H1 (cell line): Measurements from ENCODE around the gene SLC1A2. TPM values are rescaled to one million over a fixed set of nuclear protein-coding genes. Genes with fewer than 3 reads are reported as not detected.

Source experiments
- CTCF ChIA-PET: fragments of 300-600 bp; sonication (Branson Sonifier 250); formaldehyde crosslinking; loops from one replicate; lab custom pipeline; 2021; ENCODE audit not compliant: partially characterized antibody; lab: Charles Lee
- POLR2A ChIA-PET: fragments of 300-600 bp; sonication (Branson Sonifier 250); formaldehyde crosslinking; loops from one replicate; lab custom pipeline; 2021; ENCODE audit warnings: inconsistent platforms; ENCODE audit not compliant: partially characterized antibody; lab: Charles Lee
- DNase-seq, 2 experiments: peaks; one replicate each; pipeline versions ENCODE4 v3.0.0 to v3.0.0-alpha.2; 2010 to 2022; ENCODE audit warnings: low spot score in 2 of 2, low read depth in 1 of 2, mixed read lengths in 1 of 2
- FAIRE-seq: peaks from 2 replicates; lab custom pipeline; 2011; peaks lifted over from hg19 to GRCh38; lab: Jason Lieb, UNC
- H2AFZ ChIP-seq: 2 replicates; pipeline ENCODE4 v1.8.1; 2012; ENCODE audit warnings: low read length, inconsistent platforms
- H2AK5ac ChIP-seq: 2 replicates; pipeline ENCODE4 v1.6.1; 2013; ENCODE audit warnings: low read depth, low read length
- H2BK120ac ChIP-seq: replicated peaks from 2 replicates; pipeline ENCODE3; 2013; ENCODE audit warnings: low read depth, low read length, inconsistent platforms
- H2BK12ac ChIP-seq: 2 replicates; pipeline ENCODE4 v1.6.1; 2013; ENCODE audit warnings: low read depth, low read length
- H2BK15ac ChIP-seq: 2 replicates; pipeline ENCODE4 v1.6.1; 2013; ENCODE audit warnings: low read length
- H2BK20ac ChIP-seq: 2 replicates; pipeline ENCODE4 v1.6.1; 2013; ENCODE audit warnings: low read length
- H2BK5ac ChIP-seq: 2 replicates; pipeline ENCODE4 v1.6.1; 2013; ENCODE audit warnings: low read depth, low read length
- H3K14ac ChIP-seq: 2 replicates; pipeline ENCODE4 v1.6.1; 2013; ENCODE audit warnings: inconsistent platforms; ENCODE audit not compliant: insufficient read length
- H3K18ac ChIP-seq: 2 replicates; pipeline ENCODE4 v1.6.1; 2013; ENCODE audit warnings: low read length; ENCODE audit errors: extremely low read depth
- H3K23ac ChIP-seq: 2 replicates; pipeline ENCODE4 v1.6.1; 2013; ENCODE audit warnings: inconsistent platforms; ENCODE audit not compliant: insufficient read length
- H3K23me2 ChIP-seq: 2 replicates; pipeline ENCODE4 v1.6.1; 2013; ENCODE audit warnings: low read depth, low read length
- H3K27ac ChIP-seq: 2 replicates; pipeline ENCODE4 v1.6.1; 2011; ENCODE audit warnings: low read depth, low read length, inconsistent platforms
- H3K27me3 ChIP-seq, 4 experiments: replicated peaks in 1 of 4; 1 replicate in 1 of 4; 2 replicates in 3 of 4; pipeline versions ENCODE4 v1.6.1 to v1.8.1; 2011 to 2013; ENCODE audit warnings: low read length in 3 of 4, mild to moderate bottlenecking in 3 of 4, inconsistent platforms in 2 of 4, mixed read lengths in 2 of 4, moderate library complexity in 1 of 4; ENCODE audit not compliant: control insufficient read depth in 3 of 4, insufficient read depth in 3 of 4; ENCODE audit errors: extremely low read depth in 1 of 4
- H3K36me3 ChIP-seq, 4 experiments: 2 replicates each; pipeline versions ENCODE4 v1.6.1 to v1.8.1; 2011 to 2013; ENCODE audit warnings: mild to moderate bottlenecking in 4 of 4, low read length in 3 of 4, moderate library complexity in 2 of 4, control low read depth in 1 of 4, inconsistent platforms in 1 of 4; ENCODE audit not compliant: insufficient read depth in 4 of 4, control insufficient read depth in 2 of 4
- H3K4ac ChIP-seq: replicated peaks from 2 replicates; pipeline ENCODE3; 2013; ENCODE audit warnings: low read length, low read depth, mixed read lengths, inconsistent platforms; ENCODE audit not compliant: insufficient read length
- H3K4me1 ChIP-seq, 4 experiments: replicated peaks in 1 of 4; 1 replicate in 1 of 4; 2 replicates in 3 of 4; pipeline versions ENCODE4 v1.6.1 to v1.8.1; 2011 to 2013; ENCODE audit warnings: low read length in 3 of 4, inconsistent platforms in 2 of 4, mixed read lengths in 1 of 4; ENCODE audit not compliant: insufficient read depth in 4 of 4, control insufficient read depth in 3 of 4
- H3K4me2 ChIP-seq, 2 experiments: 2 replicates each; pipeline versions ENCODE4 v1.6.1 to v1.8.1; 2011 to 2013; ENCODE audit warnings: low read depth in 2 of 2, low read length in 2 of 2, control low read depth in 1 of 2, inconsistent platforms in 1 of 2, mild to moderate bottlenecking in 1 of 2; ENCODE audit not compliant: insufficient read depth in 1 of 2
- H3K4me3 ChIP-seq, 4 experiments: fragments of 200-600, 300-600 bp in 1 of 4; sonication (generic), shearing (Covaris generic), sonication (Bioruptor Twin) in 1 of 4; 2 replicates each; pipeline versions ENCODE4 v1.5.1 to v1.8.1; 2011 to 2016; ENCODE audit warnings: low read length in 4 of 4, low read depth in 3 of 4, control low read depth in 2 of 4, inconsistent platforms in 2 of 4, mild to moderate bottlenecking in 2 of 4, mixed read lengths in 1 of 4, moderate library complexity in 1 of 4; ENCODE audit not compliant: insufficient read depth in 2 of 4; ENCODE audit errors: extremely low read depth in 1 of 4
- H3K56ac ChIP-seq: replicated peaks from 2 replicates; pipeline ENCODE3; 2013; ENCODE audit warnings: low read depth, mild to moderate bottlenecking, mixed read lengths, low read length, inconsistent platforms; ENCODE audit not compliant: insufficient read length
- H3K79me1 ChIP-seq: 2 replicates; pipeline ENCODE4 v1.6.1; 2013; ENCODE audit warnings: low read depth, low read length, control low read depth
- H3K79me2 ChIP-seq, 2 experiments: 2 replicates each; pipeline versions ENCODE4 v1.6.1 to v1.8.1; 2012 to 2013; ENCODE audit warnings: low read length in 2 of 2, mild to moderate bottlenecking in 2 of 2, inconsistent platforms in 1 of 2; ENCODE audit not compliant: insufficient read depth in 2 of 2, control insufficient read depth in 1 of 2
- H3K9ac ChIP-seq, 4 experiments: replicated peaks in 1 of 4; 1 replicate in 1 of 4; 2 replicates in 3 of 4; pipeline versions ENCODE4 v1.6.1 to v1.8.1; 2011 to 2013; ENCODE audit warnings: low read depth in 3 of 4, low read length in 3 of 4, control low read depth in 2 of 4, mild to moderate bottlenecking in 2 of 4, moderate library complexity in 2 of 4, inconsistent platforms in 1 of 4; ENCODE audit errors: extremely low read depth in 1 of 4
- H3K9me3 ChIP-seq, 2 experiments: 2 replicates each; pipeline versions ENCODE4 v1.6.1 to v1.8.1; 2012 to 2013; ENCODE audit warnings: mild to moderate bottlenecking in 2 of 2, moderate library complexity in 2 of 2, control low read depth in 1 of 2, inconsistent platforms in 1 of 2, low read depth in 1 of 2, low read length in 1 of 2, mixed read lengths in 1 of 2; ENCODE audit not compliant: insufficient read depth in 2 of 2
- H4K20me1 ChIP-seq, 2 experiments: replicated peaks in 1 of 2; 2 replicates each; pipeline versions ENCODE3 to v1.8.1; 2011 to 2013; ENCODE audit warnings: inconsistent platforms in 2 of 2, low read length in 2 of 2, mild to moderate bottlenecking in 1 of 2; ENCODE audit not compliant: insufficient read depth in 2 of 2, control insufficient read depth in 1 of 2
- H4K5ac ChIP-seq: 2 replicates; pipeline ENCODE4 v1.6.1; 2013; ENCODE audit warnings: low read length, low read depth, mixed read lengths, inconsistent platforms; ENCODE audit not compliant: insufficient read length
- H4K8ac ChIP-seq: 2 replicates; pipeline ENCODE4 v1.8.0; 2013; ENCODE audit warnings: mild to moderate bottlenecking, moderate library complexity, low read length, inconsistent platforms; ENCODE audit not compliant: insufficient read depth; ENCODE audit errors: extremely low read depth
- H4K91ac ChIP-seq: replicated peaks from 2 replicates; pipeline ENCODE3; 2013; ENCODE audit warnings: low read length, mixed read lengths, inconsistent platforms; ENCODE audit not compliant: insufficient read length
- KDM5A ChIP-seq: fragments of 200-600 bp; IDR thresholded peaks from 2 replicates; pipeline ENCODE4 v1.7.1; 2012; ENCODE audit warnings: mild to moderate bottlenecking, low read length, inconsistent platforms, mixed read lengths
- NANOG ChIP-seq: IDR thresholded peaks from 2 replicates; pipeline ENCODE4 v1.6.1; 2011; ENCODE audit warnings: low read length, low read depth, mild to moderate bottlenecking, inconsistent platforms; ENCODE audit not compliant: insufficient read depth, poor library complexity, severe bottlenecking
- WGBS, 2 experiments: shearing (Covaris generic) in 1 of 2; methylation state at CpG; one replicate each; pipeline versions ENCODE4 v1.1.6 to v1.1.7; 2013 to 2015; ENCODE audit warnings: low lambda C conversion rate in 2 of 2, mixed read lengths in 2 of 2, inconsistent platforms in 1 of 2, low coverage in 1 of 2, missing lambda C conversion rate in 1 of 2; ENCODE audit not compliant: insufficient replicate concordance in 2 of 2, insufficient coverage in 1 of 2, insufficient read length in 1 of 2; ENCODE audit errors: extremely low coverage in 1 of 2, missing lambda C conversion rate in 1 of 2; 5-methylcytosine and 5-hydroxymethylcytosine counted together
- polyA plus RNA-seq, 7 experiments: library from polyadenylated mRNA; depleted of rRNA in 3 of 7; stranded (reverse) in 5 of 7; unstranded in 2 of 7; fragments of >200 nt in 5 of 7; fragments of 200-250 nt in 2 of 7; gene quantifications; 1 replicate in 5 of 7; 2 replicates in 1 of 7; 4 replicates in 1 of 7; pipeline versions ENCODE4 v1.2.1 to v1.2.3, GENCODE V29; 2011 to 2013; ENCODE audit warnings: missing spikeins in 2 of 7, mixed read lengths in 2 of 7
- total RNA-seq: library from RNA; stranded (reverse); fragmentation: NEBNext Ultra II Directional; extraction: Animal tissue kit (Norgen Biotek cat#: 25700); gene quantifications from 2 replicates; pipeline ENCODE4 v1.2.1, GENCODE V29; 2021

The SLC1A2 gene
- total and polyA plus RNA-seq, 2 of the 8 experiments (the other 6 are each of a cell fraction or from before 2014, with no cell fraction given) = 0.57 to 1.2 TPM

DNA sequence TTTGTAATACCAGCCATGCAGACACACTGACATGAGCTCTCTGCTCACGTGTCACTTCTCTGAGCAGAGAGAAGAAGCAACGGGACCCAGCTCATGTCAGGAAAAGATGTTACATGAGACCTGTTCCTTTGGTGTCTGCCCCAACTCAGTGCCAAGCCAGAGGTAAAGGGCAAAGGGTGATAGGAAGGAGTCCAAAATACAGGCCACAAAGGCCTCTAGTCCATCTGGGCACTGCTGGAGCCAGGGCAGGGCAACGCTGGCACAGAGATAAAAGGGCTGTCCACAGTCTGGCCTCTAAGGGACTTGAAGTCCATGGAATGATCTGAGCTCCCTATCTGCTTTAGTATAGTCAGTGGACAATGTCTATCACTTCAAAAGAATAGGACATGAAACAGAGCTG, 79.3 kb downstream of the SLC1A2 start:
- no peak overlapping the region for H2BK120ac ChIP-seq
- H3K4ac ChIP-seq = no peak overlapping the region
- no peak for DNase-seq
- H3K56ac ChIP-seq = no peak overlapping the region
- H3K79me1 ChIP-seq = no peaks in the 10 kb centered on the region
- H3K27me3 ChIP-seq = no peaks in the 10 kb centered on the region; a peak in 1 of 7 replicates
- H3K9ac ChIP-seq = no peak overlapping the region
- no peak overlapping the region for H3K14ac ChIP-seq
- no peak overlapping the region for H4K8ac ChIP-seq
- H2BK12ac ChIP-seq = no peak overlapping the region
- no peak for FAIRE-seq
- H3K4me3 ChIP-seq = no peak overlapping the region
- H2BK15ac ChIP-seq = no peak overlapping the region
- H2BK20ac ChIP-seq = no peak overlapping the region
- CTCF ChIA-PET = interaction anchor here (1.0 to 1.6 kb wide), 3 partner anchors 10 to 75 kb away, joined by 3 to 6 read pairs (median 4); no protein-coding TSS in a partner anchor
- H3K79me2 ChIP-seq = no peaks in the 10 kb centered on the region
- no peaks in the 10 kb centered on the region for H3K23me2 ChIP-seq
- H3K9me3 ChIP-seq = no peaks in the 10 kb centered on the region
- no peaks in the 10 kb centered on the region for H3K36me3 ChIP-seq
- no peak overlapping the region for H4K5ac ChIP-seq
- H3K18ac ChIP-seq = no peak overlapping the region
- no peak overlapping the region for H3K4me2 ChIP-seq
- no peak overlapping the region for H3K27ac ChIP-seq
- no peak overlapping the region for H2BK5ac ChIP-seq
- WGBS, 2 experiments = 83% methylated on average over 3 of the region's 3 CpGs; no CpG with 5 or more reads in 1 of the 2 experiments
- no peaks in the 10 kb centered on the region for H4K20me1 ChIP-seq
- POLR2A ChIA-PET = no interaction called here
- H2AFZ ChIP-seq = no peak overlapping the region
- H4K91ac ChIP-seq = no peak overlapping the region
- H2AK5ac ChIP-seq = no peak overlapping the region
- H3K4me1 ChIP-seq = peaks cover 0 to 5% (median 1%) of the 10 kb centered on the region in 4 experiments; a peak in 3 of 7 replicates
- no peak overlapping the region for H3K23ac ChIP-seq
- TF ChIP-seq KDM5A (no peak), NANOG (no peak)
